ENCODE data around the gene EFNA3.

The EFNA3 gene

DNA sequence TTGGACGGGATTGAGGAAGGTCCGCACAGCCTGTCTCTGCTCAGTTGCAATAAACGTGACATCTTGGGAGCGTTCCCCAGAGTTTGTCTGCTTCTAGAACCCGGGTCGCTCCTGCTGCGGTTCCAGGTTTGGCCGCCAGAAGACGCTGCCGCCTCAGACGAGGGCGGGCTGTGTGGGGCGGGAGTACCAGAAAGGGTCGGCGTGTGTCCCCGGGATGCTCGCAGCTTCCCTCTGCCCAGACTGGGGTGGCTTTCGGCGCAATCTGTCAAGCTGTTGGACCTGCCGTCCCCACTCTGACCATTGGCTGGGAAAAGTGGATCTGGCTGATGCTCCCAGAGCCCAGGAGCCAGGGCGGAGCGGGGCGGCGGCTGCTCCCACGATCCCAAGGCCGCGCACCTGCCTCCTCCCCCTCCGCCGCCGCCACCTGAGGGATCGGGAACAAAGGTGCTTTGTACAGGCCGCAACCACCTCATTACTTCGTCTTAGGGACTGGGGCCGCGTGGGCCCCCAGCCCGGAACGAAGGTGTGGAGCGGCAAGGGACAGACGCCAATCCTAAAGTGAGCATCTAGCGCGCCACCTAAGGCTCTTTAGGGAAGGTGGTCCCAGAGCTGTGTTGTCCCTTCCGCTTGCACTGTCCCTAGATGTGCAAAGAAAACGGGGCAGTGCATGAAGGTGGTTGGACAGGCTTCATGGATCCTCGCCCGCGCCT is 15.8 kb upstream of the EFNA3 start:
- no peak overlapping the region for H3K9ac ChIP-seq (ENCODE audit: low read length)
- H2AK5ac ChIP-seq (ENCODE audit: low read length, severe bottlenecking) = no peak overlapping the region
- H2BK120ac ChIP-seq (ENCODE audit: low read depth, low read length) = no peak overlapping the region
- no peak overlapping the region for H2BK5ac ChIP-seq (ENCODE audit: low read depth, low read length, poor library complexity, severe bottlenecking)
- no peak overlapping the region for H3K23ac ChIP-seq (ENCODE audit: low read length in 2 of 2)
- H3K9me3 ChIP-seq (ENCODE audit: control insufficient read depth, low read length) = no peaks in the 10 kb centered on the region
- H3K36me3 ChIP-seq (ENCODE audit: control insufficient read depth in 1 of 2, insufficient read depth in 2 of 2, low read depth in 1 of 2, low read length in 2 of 2) = peaks cover 26 to 39% of the 10 kb centered on the region in 2 experiments
- no peak overlapping the region for H3K18ac ChIP-seq (ENCODE audit: low read depth in 1 of 2, low read length in 2 of 2)
- H3K4ac ChIP-seq (ENCODE audit: low read depth in 1 of 2, low read length in 2 of 2) = no peak overlapping the region
- H3K27ac ChIP-seq (ENCODE audit: low read length, poor library complexity, severe bottlenecking) = no peak overlapping the region
- 4% methylated on average over 43 of the region's 46 CpGs for WGBS
- no peaks in the 10 kb centered on the region for H3K27me3 ChIP-seq (ENCODE audit: control insufficient read depth in 1 of 2, insufficient read depth in 1 of 2, low read length in 2 of 2)
- peak overlapping the region; percentile 36 to 92 for H3K4me3 ChIP-seq (ENCODE audit: insufficient read depth in 1 of 2, low read depth in 1 of 2, low read length in 2 of 2)
- peak overlapping the region; percentile 50 for H3K4me2 ChIP-seq (ENCODE audit: low read length, poor library complexity, severe bottlenecking)
- no peak overlapping the region for H2BK15ac ChIP-seq (ENCODE audit: low read depth, poor library complexity, severe bottlenecking)
- H2BK12ac ChIP-seq (ENCODE audit: low read length in 2 of 2) = no peak overlapping the region
- no peak overlapping the region for H3K14ac ChIP-seq (ENCODE audit: low read length in 2 of 2)
- no peak overlapping the region for H2AFZ ChIP-seq (ENCODE audit: low read depth, low read length)
- DNase-seq = peak; percentile 69
- H4K8ac ChIP-seq (ENCODE audit: low read length) = no peak overlapping the region
- H3K79me1 ChIP-seq (replicated peaks; ENCODE audit: low read length, poor library complexity, severe bottlenecking) = peaks cover 10% of the 10 kb centered on the region
- peaks cover 23% of the 10 kb centered on the region for H3K4me1 ChIP-seq (ENCODE audit: control insufficient read depth, insufficient read depth, low read depth, low read length)
- no peak overlapping the region for H4K91ac ChIP-seq (ENCODE audit: low read length)

DNA sequence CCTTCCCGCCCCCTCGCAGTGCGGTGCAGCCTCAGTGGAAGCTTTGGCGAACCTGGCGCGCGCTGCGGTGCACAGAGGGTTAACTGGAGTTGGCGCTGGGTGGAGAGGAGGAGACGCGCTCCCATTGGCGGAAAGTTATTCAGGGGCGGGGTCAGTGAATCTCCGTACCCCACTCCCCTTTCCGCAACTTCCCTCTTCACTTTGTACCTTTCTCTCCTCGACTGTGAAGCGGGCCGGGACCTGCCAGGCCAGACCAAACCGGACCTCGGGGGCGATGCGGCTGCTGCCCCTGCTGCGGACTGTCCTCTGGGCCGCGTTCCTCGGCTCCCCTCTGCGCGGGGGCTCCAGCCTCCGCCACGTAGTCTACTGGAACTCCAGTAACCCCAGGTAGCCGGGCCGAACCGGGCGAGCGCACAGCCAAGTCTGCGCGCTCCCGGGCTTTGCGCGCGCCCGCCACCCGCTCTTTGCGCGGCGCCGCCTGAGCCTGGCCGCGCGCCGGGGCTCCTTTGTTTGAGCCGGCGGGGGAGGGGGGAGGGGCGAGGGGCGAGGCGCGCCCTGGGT is 15.0 kb upstream of the EFNA3 start, which contains the start of gene EFNA4:
EFNA4 (plus strand) TSS at position 191 of the 561 bp plus-strand sequence; CDS start at position 275, 84 bp downstream.
- Histone ChIP-seq H3K36me3 (ENCODE audit: control insufficient read depth in 1 of 2, insufficient read depth in 2 of 2, low read depth in 1 of 2, low read length in 2 of 2) (peaks cover 20 to 38% of the 10 kb centered on the region in 2 experiments), H3K14ac (ENCODE audit: low read length in 2 of 2) (peak within 1 kb of the TSS in 1 of 2 experiments; percentile 89), H2AFZ (ENCODE audit: low read depth, low read length) (peak within 1 kb of the TSS; percentile 72), H3K4me2 (ENCODE audit: low read length, poor library complexity, severe bottlenecking) (peak within 1 kb of the TSS; percentile 79), H2BK12ac (ENCODE audit: low read length in 2 of 2) (peak within 1 kb of the TSS in 1 of 2 experiments; percentile 55), H4K91ac (ENCODE audit: low read length) (no peak within 1 kb of the TSS), H4K8ac (ENCODE audit: low read length) (no peak within 1 kb of the TSS), H3K27me3 (ENCODE audit: control insufficient read depth in 1 of 2, insufficient read depth in 1 of 2, low read length in 2 of 2) (no peaks in the 10 kb centered on the region), H3K27ac (ENCODE audit: low read length, poor library complexity, severe bottlenecking) (peak within 1 kb of the TSS; percentile 63), H3K79me1 (replicated peaks; ENCODE audit: low read length, poor library complexity, severe bottlenecking) (peaks cover 10% of the 10 kb centered on the region), H2BK15ac (ENCODE audit: low read depth, poor library complexity, severe bottlenecking) (no peak within 1 kb of the TSS), H3K4me1 (ENCODE audit: control insufficient read depth, insufficient read depth, low read depth, low read length) (peaks cover 23% of the 10 kb centered on the region), H2BK120ac (ENCODE audit: low read depth, low read length) (peak within 1 kb of the TSS; percentile 76), H2AK5ac (ENCODE audit: low read length, severe bottlenecking) (no peak within 1 kb of the TSS), H3K9ac (ENCODE audit: low read length) (peak within 1 kb of the TSS; percentile 92), H3K4me3 (ENCODE audit: insufficient read depth in 1 of 2, low read depth in 1 of 2, low read length in 2 of 2) (peak within 1 kb of the TSS; percentile 90 to 92), H3K18ac (ENCODE audit: low read depth in 1 of 2, low read length in 2 of 2) (peak within 1 kb of the TSS; percentile 87 to 95), H3K4ac (ENCODE audit: low read depth in 1 of 2, low read length in 2 of 2) (peak within 1 kb of the TSS in 1 of 2 experiments; percentile 71), H3K23ac (ENCODE audit: low read length in 2 of 2) (peak within 1 kb of the TSS in 1 of 2 experiments; percentile 84), H3K9me3 (ENCODE audit: control insufficient read depth, low read length) (no peaks in the 10 kb centered on the region), H2BK5ac (ENCODE audit: low read depth, low read length, poor library complexity, severe bottlenecking) (peak within 1 kb of the TSS; percentile 92)
- peak; percentile 91 for DNase-seq
- WGBS = 2% methylated on average over 52 of the region's 57 CpGs

DNA sequence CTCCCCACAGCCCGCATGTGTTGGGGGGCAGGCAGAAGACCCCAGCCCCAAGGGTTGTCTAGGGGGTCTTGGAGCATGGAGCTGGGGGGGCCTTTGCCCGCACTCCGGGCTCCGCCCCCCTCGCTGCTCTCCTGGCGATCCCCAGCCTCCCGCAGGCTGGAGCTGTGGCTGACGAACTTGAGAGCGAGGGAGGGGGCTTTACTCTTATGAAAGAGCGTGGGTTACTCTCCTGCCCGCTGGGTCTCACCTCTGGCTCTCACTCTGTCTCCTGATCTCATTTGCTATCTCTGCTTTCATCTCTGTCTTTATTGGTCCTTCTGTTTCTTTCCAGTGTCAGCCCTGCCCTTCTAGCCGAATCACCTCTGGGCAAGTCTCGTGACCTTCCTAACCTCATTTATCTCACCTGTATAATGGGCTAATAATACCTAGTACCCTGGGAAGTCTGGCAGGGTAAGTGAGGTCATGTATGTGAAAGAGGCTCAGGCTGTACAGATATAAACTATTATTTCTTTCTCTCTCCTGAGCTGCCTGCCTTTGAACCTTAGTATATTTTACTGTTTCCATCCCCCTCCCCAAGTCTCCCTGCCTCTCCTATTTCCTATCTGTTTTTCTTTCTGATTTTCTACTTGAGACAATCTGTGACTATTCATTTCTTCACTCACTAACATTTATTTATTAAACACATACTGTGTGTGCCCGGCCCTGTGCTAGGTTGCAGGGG is 14.4 kb upstream of the EFNA3 start:
- Histone ChIP-seq H3K23ac (ENCODE audit: low read length in 2 of 2) (no peak overlapping the region), H2AFZ (ENCODE audit: low read depth, low read length) (no peak overlapping the region), H3K18ac (ENCODE audit: low read depth in 1 of 2, low read length in 2 of 2) (peak overlapping the region in 1 of 2 experiments; percentile 95), H2BK15ac (ENCODE audit: low read depth, poor library complexity, severe bottlenecking) (no peak overlapping the region), H4K8ac (ENCODE audit: low read length) (no peak overlapping the region), H3K4me2 (ENCODE audit: low read length, poor library complexity, severe bottlenecking) (peak overlapping the region; percentile 79), H3K27ac (ENCODE audit: low read length, poor library complexity, severe bottlenecking) (no peak overlapping the region), H3K4ac (ENCODE audit: low read depth in 1 of 2, low read length in 2 of 2) (no peak overlapping the region), H3K9ac (ENCODE audit: low read length) (peak overlapping the region; percentile 92), H4K91ac (ENCODE audit: low read length) (no peak overlapping the region), H3K9me3 (ENCODE audit: control insufficient read depth, low read length) (no peaks in the 10 kb centered on the region), H3K4me1 (ENCODE audit: control insufficient read depth, insufficient read depth, low read depth, low read length) (peaks cover 23% of the 10 kb centered on the region), H3K14ac (ENCODE audit: low read length in 2 of 2) (peak overlapping the region in 1 of 2 experiments; percentile 8), H3K27me3 (ENCODE audit: control insufficient read depth in 1 of 2, insufficient read depth in 1 of 2, low read length in 2 of 2) (no peaks in the 10 kb centered on the region), H2AK5ac (ENCODE audit: low read length, severe bottlenecking) (no peak overlapping the region), H3K36me3 (ENCODE audit: control insufficient read depth in 1 of 2, insufficient read depth in 2 of 2, low read depth in 1 of 2, low read length in 2 of 2) (peaks cover 18 to 41% of the 10 kb centered on the region in 2 experiments), H3K4me3 (ENCODE audit: insufficient read depth in 1 of 2, low read depth in 1 of 2, low read length in 2 of 2) (peak overlapping the region; percentile 90 to 92), H2BK120ac (ENCODE audit: low read depth, low read length) (peak overlapping the region; percentile 76), H3K79me1 (replicated peaks; ENCODE audit: low read length, poor library complexity, severe bottlenecking) (peaks cover 12% of the 10 kb centered on the region), H2BK5ac (ENCODE audit: low read depth, low read length, poor library complexity, severe bottlenecking) (no peak overlapping the region), H2BK12ac (ENCODE audit: low read length in 2 of 2) (no peak overlapping the region)
- DNase-seq = peak; percentile 49
- WGBS = 10% methylated on average over 8 of the region's 14 CpGs
